ENCODE measurements around the gene PANX1.

- TF ChIP-seq POLR2AphosphoS5 (IDR thresholded peaks at IDR 0.05; ENCODE audit: borderline replicate concordance, low read depth, low read length), result no peak
- no peak for TF ChIP-seq EZH2 (IDR thresholded peaks at IDR 0.05)
- TF ChIP-seq FOXP2 (optimal IDR thresholded peaks at IDR 0.05; ENCODE audit: control extremely low read depth, extremely low read length, insufficient read depth), result no peak
Observed at GRCh38 chr11:94184846-94185245, 56.2 kb downstream of the PANX1 start.
